ENCODE data around the gene AVPR2.
A peak's percentile ranks its signal among the peaks of the same experiment; 100 is the strongest.

The AVPR2 gene

GRCh38 chrX:153922932-153923857 lies 18.7 kb downstream of the AVPR2 start:
- TF ChIP-seq, protein P1, sequence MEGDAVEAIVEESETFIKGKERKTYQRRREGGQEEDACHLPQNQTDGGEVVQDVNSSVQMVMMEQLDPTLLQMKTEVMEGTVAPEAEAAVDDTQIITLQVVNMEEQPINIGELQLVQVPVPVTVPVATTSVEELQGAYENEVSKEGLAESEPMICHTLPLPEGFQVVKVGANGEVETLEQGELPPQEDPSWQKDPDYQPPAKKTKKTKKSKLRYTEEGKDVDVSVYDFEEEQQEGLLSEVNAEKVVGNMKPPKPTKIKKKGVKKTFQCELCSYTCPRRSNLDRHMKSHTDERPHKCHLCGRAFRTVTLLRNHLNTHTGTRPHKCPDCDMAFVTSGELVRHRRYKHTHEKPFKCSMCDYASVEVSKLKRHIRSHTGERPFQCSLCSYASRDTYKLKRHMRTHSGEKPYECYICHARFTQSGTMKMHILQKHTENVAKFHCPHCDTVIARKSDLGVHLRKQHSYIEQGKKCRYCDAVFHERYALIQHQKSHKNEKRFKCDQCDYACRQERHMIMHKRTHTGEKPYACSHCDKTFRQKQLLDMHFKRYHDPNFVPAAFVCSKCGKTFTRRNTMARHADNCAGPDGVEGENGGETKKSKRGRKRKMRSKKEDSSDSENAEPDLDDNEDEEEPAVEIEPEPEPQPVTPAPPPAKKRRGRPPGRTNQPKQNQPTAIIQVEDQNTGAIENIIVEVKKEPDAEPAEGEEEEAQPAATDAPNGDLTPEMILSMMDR (IDR thresholded peaks at IDR 0.05; ENCODE audit: borderline replicate concordance, insufficient read depth, low read depth, low read length): peak; percentile 56; the same call in 1 of the 2 replicates

GRCh38 chrX:153924149-153924861 lies 19.8 kb downstream of the AVPR2 start:
- TF ChIP-seq, protein P1 (IDR thresholded peaks at IDR 0.05; ENCODE audit: borderline replicate concordance, insufficient read depth, low read depth, low read length): 0 out of 2 replicates have a peak, but pooled peaks have one; percentile 17

More at GRCh38 chrX:153922932-153923857, 18.7 kb downstream of the AVPR2 start:
- no peak overlapping the region for H3K4me3 ChIP-seq (ENCODE audit: low read depth, low read length)

GRCh38 chrX:153925387-153925738 lies 20.9 kb downstream of the AVPR2 start:
- H3K4me3 ChIP-seq (ENCODE audit: low read depth, low read length): peak overlapping the region; percentile 84
- TF ChIP-seq, protein P1 (IDR thresholded peaks at IDR 0.05; ENCODE audit: borderline replicate concordance, insufficient read depth, low read depth, low read length): no peak

More at GRCh38 chrX:153924149-153924861, 19.8 kb downstream of the AVPR2 start:
- peak overlapping the region; percentile 84 for H3K4me3 ChIP-seq (ENCODE audit: low read depth, low read length)

GRCh38 chrX:153925739-153926551 lies 21.5 kb downstream of the AVPR2 start, which contains the start of gene ARHGAP4:
TSS of gene ARHGAP4 (minus strand) at chrX:153926264. CDS start at chrX:153926202, 62 bp downstream.
- H3K4me3 ChIP-seq (ENCODE audit: low read depth, low read length): peak within 1 kb of the TSS; percentile 84
- TF ChIP-seq, protein P1 (IDR thresholded peaks at IDR 0.05; ENCODE audit: borderline replicate concordance, insufficient read depth, low read depth, low read length): no peak

- TF ChIP-seq, protein P1 (IDR thresholded peaks at IDR 0.05; ENCODE audit: borderline replicate concordance, insufficient read depth, low read depth, low read length): no peak
- H3K4me3 ChIP-seq (ENCODE audit: low read depth, low read length): peak overlapping the region; percentile 84
These were observed 22.0 kb downstream of the AVPR2 start for GRCh38 chrX:153926552-153926857.

DNA sequence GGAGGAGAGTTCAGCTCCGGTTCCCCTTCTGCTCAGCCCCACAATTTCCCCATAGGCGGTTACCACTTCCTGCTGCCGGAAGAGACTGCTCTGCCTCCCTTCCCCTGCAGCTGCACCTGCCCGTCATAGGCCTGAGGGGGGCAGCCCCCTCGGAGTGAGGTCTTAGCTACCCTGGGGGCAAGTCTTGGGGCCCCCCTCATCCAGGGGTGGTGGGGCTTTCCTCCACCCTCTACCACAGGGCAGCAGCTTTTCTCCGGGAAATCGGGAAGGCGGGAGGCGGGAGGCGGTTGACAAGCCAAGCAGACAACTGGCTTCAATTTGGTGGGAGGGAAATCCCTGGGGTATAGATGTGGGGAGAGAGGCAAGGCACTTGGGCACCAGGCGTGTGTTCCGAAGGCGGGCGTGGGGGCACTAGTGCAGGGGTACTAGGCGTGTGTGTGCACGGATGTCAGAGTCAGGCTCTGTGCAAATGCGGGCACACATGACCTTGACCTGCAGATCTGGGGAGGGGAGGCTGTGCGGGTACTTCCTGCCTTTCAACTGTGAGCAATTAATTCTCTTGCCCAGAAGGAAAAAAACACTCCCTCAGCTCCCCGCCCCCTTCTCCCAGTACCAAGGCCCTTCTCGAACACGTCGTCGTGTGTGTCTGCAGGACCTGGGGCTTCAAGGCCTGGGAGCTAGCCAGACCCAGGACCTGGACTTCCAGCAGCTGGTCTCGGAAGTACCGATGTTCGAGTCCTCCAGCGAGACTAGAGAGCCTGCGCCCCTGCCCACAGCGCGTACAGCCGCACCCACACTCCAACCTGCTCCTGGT lies 22.6 kb downstream of the AVPR2 start:
- H3K4me3 ChIP-seq (ENCODE audit: low read depth, low read length): peak overlapping the region; percentile 84

More for the DNA sequence above, 22.6 kb downstream of the AVPR2 start:
- TF ChIP-seq, protein P1 (IDR thresholded peaks at IDR 0.05; ENCODE audit: borderline replicate concordance, insufficient read depth, low read depth, low read length): no peak

Measured in GM12875 (cell line).